Activated CD4-positive, alpha-beta memory T cell treated with anti-CD3 and anti-CD28 coated beads for 36 hours (primary cell): Measurements from ENCODE around the gene RREB1. TPM values are rescaled to one million over a fixed set of nuclear protein-coding genes. Genes with fewer than 3 reads are reported as not detected.
"Not testable (repeated sequence)": the region's sequence is repeated elsewhere in the genome, so short reads cannot be mapped to it uniquely, and the experiment has no call there.

Experiments
- CTCF ChIA-PET: fragments of 350-600 bp; sonication (Branson Sonifier 250); formaldehyde crosslinking; loops from one replicate; lab custom pipeline; 2021; ENCODE audit warnings: antibody characterized with exemption, inconsistent platforms; lab: Charles Lee
- POLR2A ChIA-PET: fragments of 350-600 bp; sonication (Branson Sonifier 250); formaldehyde crosslinking; loops from one replicate; lab custom pipeline; 2021; ENCODE audit warnings: antibody characterized with exemption; lab: Charles Lee
- DNase-seq: peaks from one replicate; pipeline ENCODE4 v3.0.0-alpha.2; 2020
- H3K27ac Mint-ChIP-seq: one replicate; pipeline ENCODE4 v1.8.0; 2021; ENCODE audit warnings: mixed read lengths
- H3K27me3 Mint-ChIP-seq: one replicate; pipeline ENCODE4 v1.8.0; 2021; ENCODE audit warnings: mixed read lengths
- H3K36me3 Mint-ChIP-seq: one replicate; pipeline ENCODE4 v1.8.0; 2021; ENCODE audit warnings: mixed read lengths
- H3K4me1 Mint-ChIP-seq: one replicate; pipeline ENCODE4 v1.8.0; 2021; ENCODE audit warnings: low read depth, mixed read lengths
- H3K4me3 Mint-ChIP-seq: one replicate; pipeline ENCODE4 v1.8.0; 2021; ENCODE audit warnings: mild to moderate bottlenecking, mixed read lengths
- H3K9me3 Mint-ChIP-seq: one replicate; pipeline ENCODE4 v1.8.0; 2021; ENCODE audit warnings: mixed read lengths
- intact Hi-C: fragments of 100-400 bp; cut with micrococcal nuclease; formaldehyde crosslinking; loops from one replicate; pipeline ENCODE4 v1.15.1; 2023
- total RNA-seq, 2 experiments: library from RNA; stranded (reverse); gene quantifications; one replicate each; pipeline ENCODE4 v1.2.3, GENCODE V29; 2021

RREB1 gene
- total RNA-seq, 2 experiments from 2014 or later, result 13.0 to 13.5 TPM

- CTCF ChIA-PET, result interaction anchor here (1.6 to 2.6 kb wide), 2 partner anchors 13 to 19 kb away, joined by 3 to 12 read pairs; no protein-coding TSS in a partner anchor
- POLR2A ChIA-PET, result interaction anchor here (0.9 kb wide), 1 partner anchor 603 kb away, joined by 4 read pairs; no protein-coding TSS in a partner anchor
- no peak overlapping the region for H3K27ac Mint-ChIP-seq
Measured at GRCh38 chr6:7261852-7262461, 154.2 kb downstream of the RREB1 start.

GRCh38 chr6:7262746-7263518, 155.2 kb downstream of the RREB1 start:
- Mint-ChIP-seq H3K4me3 (no peak overlapping the region), H3K27me3 (peaks cover 17% of the 10 kb centered on the region), H3K9me3 (peaks cover 6% of the 10 kb centered on the region), H3K4me1 (peaks cover 16% of the 10 kb centered on the region), H3K27ac (no peak overlapping the region), H3K36me3 (no peaks in the 10 kb centered on the region)
- intact Hi-C loops, result no loop called here
- ChIA-PET POLR2A (interaction anchor here (0.9 kb wide), 1 partner anchor 604 kb away, joined by 4 read pairs; no protein-coding TSS in a partner anchor), CTCF (interaction anchor here (0.7 to 2.6 kb wide), 3 partner anchors 12 to 18 kb away, joined by 3 to 12 read pairs (median 3); no protein-coding TSS in a partner anchor)
- DNase-seq, result no peak

More at GRCh38 chr6:7261852-7262461, 154.2 kb downstream of the RREB1 start:
- Mint-ChIP-seq H3K4me3 (peak overlapping the region; percentile 84), H3K27me3 (peaks cover 17% of the 10 kb centered on the region), H3K4me1 (peaks cover 16% of the 10 kb centered on the region), H3K36me3 (no peaks in the 10 kb centered on the region), H3K9me3 (peaks cover 6% of the 10 kb centered on the region)
- intact Hi-C loops, result no loop called here
- no peak for DNase-seq

DNA sequence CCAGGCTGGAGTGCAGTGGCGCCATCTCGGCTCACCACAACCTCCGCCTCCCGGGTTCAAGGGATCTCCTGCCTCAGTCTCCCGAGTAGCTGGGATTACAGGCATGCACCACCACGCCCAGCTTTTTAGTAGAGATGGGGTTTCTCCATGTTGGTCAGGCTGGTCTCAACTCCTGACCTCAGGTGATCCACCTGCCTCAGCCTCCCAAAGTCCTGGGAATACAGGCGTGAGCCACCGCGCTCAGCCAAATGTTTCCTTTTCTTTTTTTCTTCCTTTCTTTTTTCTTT, 155.7 kb downstream of the RREB1 start:
- H3K27ac Mint-ChIP-seq, POLR2A ChIA-PET, H3K4me3 Mint-ChIP-seq, intact Hi-C loops, H3K36me3 Mint-ChIP-seq, H3K9me3 Mint-ChIP-seq: not testable (repeated sequence)
- peaks cover 16% of the 10 kb centered on the region for H3K4me1 Mint-ChIP-seq
- H3K27me3 Mint-ChIP-seq, result peaks cover 17% of the 10 kb centered on the region
- CTCF ChIA-PET, result interaction anchor here (0.7 to 2.6 kb wide), 2 partner anchors 12 kb away, joined by 3 to 12 read pairs; no protein-coding TSS in a partner anchor
- peak; percentile 4 for DNase-seq

DNA sequence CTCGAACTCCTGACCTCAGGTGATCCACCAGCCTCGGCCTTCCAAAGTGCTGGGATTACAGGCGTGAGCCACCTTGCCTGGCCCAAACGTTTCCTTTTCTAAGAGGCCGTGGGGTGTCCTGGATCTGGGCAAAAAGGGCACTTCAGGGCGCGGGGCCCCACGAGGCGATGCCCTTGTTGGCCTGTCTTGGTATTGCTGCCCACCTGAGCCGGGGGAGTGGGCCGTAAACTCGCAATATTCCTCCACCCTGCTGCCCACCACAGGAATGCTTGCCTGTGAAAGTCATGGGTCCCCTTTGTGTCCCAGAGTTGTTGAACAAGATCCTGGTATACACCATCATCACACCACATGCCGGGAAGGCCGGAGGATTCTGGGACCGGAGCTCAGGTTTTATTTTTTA, 156.3 kb downstream of the RREB1 start:
- no peak overlapping the region for H3K27ac Mint-ChIP-seq
- CTCF ChIA-PET, result interaction anchor here (0.7 to 1.0 kb wide), 2 partner anchors 11 to 13 kb away, joined by 3 to 4 read pairs; no protein-coding TSS in a partner anchor

DNA sequence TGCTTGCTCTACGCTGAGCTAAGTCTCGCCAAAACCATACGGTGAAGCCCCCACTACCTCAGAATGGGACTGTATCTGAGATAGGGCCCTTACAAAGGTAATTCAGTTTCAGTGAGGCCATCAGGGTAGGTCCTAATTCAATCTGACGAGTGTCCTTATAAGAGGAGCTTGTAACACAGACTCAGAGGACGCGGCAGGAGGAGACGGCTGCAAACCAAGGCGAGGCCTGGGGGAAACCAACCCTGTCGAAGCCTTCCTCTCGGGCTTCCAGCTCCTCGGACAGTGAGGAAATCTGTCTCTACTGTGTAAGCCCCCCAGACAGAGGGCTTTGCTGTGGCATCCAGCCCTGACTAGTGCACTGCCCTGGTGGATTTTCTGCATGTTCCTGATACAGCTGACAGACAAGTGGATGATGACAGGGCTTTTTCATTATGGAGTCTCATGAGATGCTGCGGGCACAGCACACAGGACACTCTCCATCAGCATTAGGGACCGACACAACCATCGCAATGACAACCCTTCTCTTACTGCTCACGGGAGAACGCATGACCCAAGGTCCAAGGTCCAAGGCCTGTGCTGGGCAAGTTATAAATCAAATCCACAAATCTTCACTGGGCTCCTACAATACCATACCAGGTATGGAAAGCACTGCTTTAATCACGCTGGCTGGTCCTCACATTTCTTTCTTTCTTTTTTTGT, 157.1 kb downstream of the RREB1 start:
- Mint-ChIP-seq H3K4me3 (no peak overlapping the region), H3K27me3 (peaks cover 13% of the 10 kb centered on the region), H3K4me1 (peaks cover 16% of the 10 kb centered on the region), H3K36me3 (no peaks in the 10 kb centered on the region), H3K9me3 (peaks cover 6% of the 10 kb centered on the region), H3K27ac (no peak overlapping the region)
- intact Hi-C loops, result no loop called here
- DNase-seq, result no peak
- POLR2A ChIA-PET, result no interaction called here
- CTCF ChIA-PET, result interaction anchor here (1.0 kb wide), 1 partner anchor 11 kb away, joined by 4 read pairs; no protein-coding TSS in a partner anchor

More for the DNA sequence above, 156.3 kb downstream of the RREB1 start:
- POLR2A ChIA-PET, result no interaction called here
- Mint-ChIP-seq H3K9me3 (peaks cover 6% of the 10 kb centered on the region), H3K27me3 (peaks cover 17% of the 10 kb centered on the region), H3K4me1 (peaks cover 16% of the 10 kb centered on the region), H3K36me3 (no peaks in the 10 kb centered on the region), H3K4me3 (no peak overlapping the region)
- DNase-seq, result peak; percentile 5
- intact Hi-C loops, result no loop called here

- H3K4me3 Mint-ChIP-seq, DNase-seq, POLR2A ChIA-PET, intact Hi-C loops, H3K27me3 Mint-ChIP-seq, H3K27ac Mint-ChIP-seq, H3K36me3 Mint-ChIP-seq, H3K9me3 Mint-ChIP-seq: not testable (repeated sequence)
- peaks cover 16% of the 10 kb centered on the region for H3K4me1 Mint-ChIP-seq
- CTCF ChIA-PET, result interaction anchor here (1.4 kb wide), 1 partner anchor 10 kb away, joined by 9 read pairs; no protein-coding TSS in a partner anchor
Measured at GRCh38 chr6:7265385-7265726, 157.6 kb downstream of the RREB1 start.

GRCh38 chr6:7267071-7267465, 159.3 kb downstream of the RREB1 start:
- no peak for DNase-seq
- H3K36me3 Mint-ChIP-seq, result no peaks in the 10 kb centered on the region
- H3K4me3 Mint-ChIP-seq, result no peak overlapping the region
- H3K27me3 Mint-ChIP-seq, result no peaks in the 10 kb centered on the region
- ChIA-PET POLR2A (no interaction called here), CTCF (no interaction called here)
- intact Hi-C loops, result no loop called here
- peaks cover 2% of the 10 kb centered on the region for H3K4me1 Mint-ChIP-seq
- no peak overlapping the region for H3K27ac Mint-ChIP-seq
- peaks cover 6% of the 10 kb centered on the region for H3K9me3 Mint-ChIP-seq

DNA sequence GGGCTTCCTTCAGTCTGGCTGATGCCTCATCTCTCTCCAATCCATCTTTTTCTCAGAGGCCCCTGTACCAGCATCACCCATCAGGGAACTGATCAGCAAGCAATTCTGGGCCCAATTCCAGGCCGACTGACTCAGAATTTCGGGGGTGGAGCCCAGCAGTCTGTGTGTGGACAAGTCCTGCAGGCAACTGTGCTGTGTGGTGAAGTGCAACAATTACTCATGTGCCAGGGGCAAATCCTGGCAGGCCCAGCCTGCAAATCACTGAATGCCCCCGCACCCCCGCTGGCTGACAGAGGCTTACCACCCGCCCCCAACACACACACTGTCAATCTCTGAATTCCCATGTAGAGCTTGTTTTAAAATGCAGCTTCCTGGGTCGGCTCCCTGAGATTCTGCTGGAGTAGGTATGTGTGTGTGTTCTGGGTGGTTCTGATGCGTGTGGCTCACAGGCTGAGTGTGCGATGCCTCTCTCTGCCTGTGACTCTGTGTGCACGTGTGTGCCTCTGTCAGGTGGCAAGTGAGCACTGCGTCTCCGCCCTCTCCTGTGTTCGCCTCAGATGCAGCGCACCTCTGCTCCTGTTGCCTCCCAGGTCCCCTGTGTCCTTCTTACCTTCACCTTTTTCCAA, 159.8 kb downstream of the RREB1 start:
- intact Hi-C loops, result no loop called here
- H3K4me3 Mint-ChIP-seq, result no peak overlapping the region

DNA sequence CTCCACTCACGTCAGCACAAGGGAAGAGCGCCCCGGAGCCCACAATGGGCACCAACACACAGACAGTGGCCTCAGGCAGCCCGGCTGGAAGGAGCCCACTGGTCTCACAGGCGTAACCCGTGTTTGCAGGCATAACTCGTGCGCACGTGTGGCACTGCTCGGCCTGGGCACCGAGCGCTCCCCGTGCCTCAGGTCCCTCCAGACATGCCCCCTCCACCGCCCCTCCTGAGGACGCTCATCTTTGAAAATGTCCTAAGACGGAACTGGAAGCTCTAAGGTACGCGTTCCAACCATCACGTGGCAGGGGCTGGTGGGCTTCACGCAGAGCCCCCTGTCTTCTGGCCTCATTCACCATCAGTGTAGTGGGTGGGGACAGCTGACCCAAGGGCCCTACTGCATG, 160.6 kb downstream of the RREB1 start:
- no peak overlapping the region for H3K27ac Mint-ChIP-seq
- no peak overlapping the region for H3K4me3 Mint-ChIP-seq
- H3K27me3 Mint-ChIP-seq, result no peaks in the 10 kb centered on the region
- H3K9me3 Mint-ChIP-seq, result peaks cover 6% of the 10 kb centered on the region
- CTCF ChIA-PET, result no interaction called here
- no peaks in the 10 kb centered on the region for H3K4me1 Mint-ChIP-seq
- POLR2A ChIA-PET, result no interaction called here
- no peak for DNase-seq
- intact Hi-C loops, result no loop called here
- H3K36me3 Mint-ChIP-seq, result no peaks in the 10 kb centered on the region

More for the DNA sequence above, 159.8 kb downstream of the RREB1 start:
- CTCF ChIA-PET, result no interaction called here
- Mint-ChIP-seq H3K9me3 (peaks cover 6% of the 10 kb centered on the region), H3K27ac (no peak overlapping the region), H3K36me3 (no peaks in the 10 kb centered on the region), H3K27me3 (no peaks in the 10 kb centered on the region), H3K4me1 (no peaks in the 10 kb centered on the region)
- DNase-seq, result no peak
- POLR2A ChIA-PET, result no interaction called here

- ChIA-PET CTCF (no interaction called here), POLR2A (no interaction called here)
- Mint-ChIP-seq H3K36me3 (no peaks in the 10 kb centered on the region), H3K4me1 (no peaks in the 10 kb centered on the region), H3K4me3 (no peak overlapping the region), H3K27ac (no peak overlapping the region), H3K9me3 (peaks cover 6% of the 10 kb centered on the region), H3K27me3 (no peaks in the 10 kb centered on the region)
- DNase-seq, result no peak
- intact Hi-C loops, result no loop called here
Measured at GRCh38 chr6:7268816-7269555, 161.2 kb downstream of the RREB1 start.

- ChIA-PET POLR2A (no interaction called here), CTCF (no interaction called here)
- DNase-seq, result no peak
- H3K36me3 Mint-ChIP-seq, result no peaks in the 10 kb centered on the region
- H3K9me3 Mint-ChIP-seq, result peaks cover 6% of the 10 kb centered on the region
- intact Hi-C loops, result no loop called here
- H3K27ac Mint-ChIP-seq, result no peak overlapping the region
- no peak overlapping the region for H3K4me3 Mint-ChIP-seq
- no peaks in the 10 kb centered on the region for H3K27me3 Mint-ChIP-seq
- no peaks in the 10 kb centered on the region for H3K4me1 Mint-ChIP-seq
Measured at GRCh38 chr6:7269816-7270215, 162.1 kb downstream of the RREB1 start.
